ENCODE data around the gene RAI14. TPM values are rescaled to one million over a fixed set of nuclear protein-coding genes. Genes with fewer than 3 reads are reported as not detected.

RAI14 gene
- total and polyA plus RNA-seq, 4 donors, result 16.7 to 91.5 (median 49.3) TPM

GRCh38 chr5:34748431-34748830, 92.3 kb downstream of the RAI14 start:
- no peak for TF ChIP-seq CTCF (IDR thresholded peaks at IDR 0.05; ENCODE audit: control extremely low read depth, extremely low read depth)
- Histone ChIP-seq H3K36me3 (ENCODE audit: control insufficient read depth in 4 of 4, insufficient read depth in 4 of 4, low read length in 4 of 4) (no peaks in the 10 kb centered on the region), H3K9ac (ENCODE audit: insufficient read depth in 1 of 2, low read length in 2 of 2) (no peak overlapping the region), H3K4me1 (ENCODE audit: control insufficient read depth in 5 of 5, insufficient read depth in 5 of 5, low read length in 5 of 5) (peaks cover 0 to 23% (median 12%) of the 10 kb centered on the region in 5 donors), H3K27me3 (ENCODE audit: control insufficient read depth in 3 of 3, insufficient read depth in 3 of 3, low read length in 2 of 3) (no peaks in the 10 kb centered on the region), H3K9me3 (ENCODE audit: control insufficient read depth in 4 of 4, insufficient read depth in 3 of 4, low read length in 3 of 4) (no peaks in the 10 kb centered on the region), H3K27ac (ENCODE audit: low read depth in 1 of 2, low read length in 1 of 2) (no peak overlapping the region), H3K4me3 (no peak overlapping the region)
- ATAC-seq (ENCODE audit: insufficient read depth, low FRiP score) (no peak), DNase-seq (no peak)
- 96 to 98% methylated on average over 3 of the region's 3 CpGs for WGBS, 2 donors

- 67 to 72% methylated on average over 6 of the region's 6 CpGs for WGBS, 2 donors
- H3K9ac ChIP-seq (ENCODE audit: insufficient read depth in 1 of 2, low read length in 2 of 2), result no peak overlapping the region
These were observed 93.3 kb downstream of the RAI14 start for GRCh38 chr5:34749431-34749873.

GRCh38 chr5:34750206-34750605, 94.1 kb downstream of the RAI14 start:
- H3K9ac ChIP-seq (ENCODE audit: insufficient read depth in 1 of 2, low read length in 2 of 2), result no peak overlapping the region
- H3K4me3 ChIP-seq, result no peak overlapping the region
- H3K27ac ChIP-seq (ENCODE audit: low read depth in 1 of 2, low read length in 1 of 2), result no peak overlapping the region
- H3K9me3 ChIP-seq (ENCODE audit: control insufficient read depth in 4 of 4, insufficient read depth in 3 of 4, low read length in 3 of 4), result no peaks in the 10 kb centered on the region
- DNase-seq, result no peak
- ATAC-seq (ENCODE audit: insufficient read depth, low FRiP score), result no peak
- no peaks in the 10 kb centered on the region for H3K27me3 ChIP-seq (ENCODE audit: control insufficient read depth in 3 of 3, insufficient read depth in 3 of 3, low read length in 2 of 3)
- WGBS, 2 donors, result 77 to 81% methylated on average over 8 of the region's 8 CpGs
- no peak for TF ChIP-seq CTCF (IDR thresholded peaks at IDR 0.05; ENCODE audit: control extremely low read depth, extremely low read depth)
- H3K36me3 ChIP-seq (ENCODE audit: control insufficient read depth in 4 of 4, insufficient read depth in 4 of 4, low read length in 4 of 4), result no peaks in the 10 kb centered on the region
- peaks cover 0 to 20% (median 12%) of the 10 kb centered on the region in 5 donors for H3K4me1 ChIP-seq (ENCODE audit: control insufficient read depth in 5 of 5, insufficient read depth in 5 of 5, low read length in 5 of 5)

More at GRCh38 chr5:34749431-34749873, 93.3 kb downstream of the RAI14 start:
- Histone ChIP-seq H3K4me3 (no peak overlapping the region), H3K27ac (ENCODE audit: low read depth in 1 of 2, low read length in 1 of 2) (no peak overlapping the region), H3K9me3 (ENCODE audit: control insufficient read depth in 4 of 4, insufficient read depth in 3 of 4, low read length in 3 of 4) (no peaks in the 10 kb centered on the region), H3K4me1 (ENCODE audit: control insufficient read depth in 5 of 5, insufficient read depth in 5 of 5, low read length in 5 of 5) (peaks cover 0 to 20% (median 12%) of the 10 kb centered on the region in 5 donors), H3K36me3 (ENCODE audit: control insufficient read depth in 4 of 4, insufficient read depth in 4 of 4, low read length in 4 of 4) (no peaks in the 10 kb centered on the region), H3K27me3 (ENCODE audit: control insufficient read depth in 3 of 3, insufficient read depth in 3 of 3, low read length in 2 of 3) (no peaks in the 10 kb centered on the region)
- ATAC-seq (ENCODE audit: insufficient read depth, low FRiP score) (no peak), DNase-seq (peak; percentile 24 to 71 (median 58))
- no peak for TF ChIP-seq CTCF (IDR thresholded peaks at IDR 0.05; ENCODE audit: control extremely low read depth, extremely low read depth)

Data from lung (tissue), 12 donors.